ENCODE results near the gene OBSL1. TPM values are rescaled to one million over a fixed set of nuclear protein-coding genes. Genes with fewer than 3 reads are reported as not detected.

The OBSL1 gene
- total RNA-seq, 1 donor from 2014 or later: 87.0 TPM

GRCh38 chr2:219567131-219567530, 4.2 kb downstream of the OBSL1 start:
- TF ChIP-seq CTCF (conservative IDR thresholded peaks at IDR 0.05; ENCODE audit: low read depth, low read length): no peak
- no peak for DNase-seq (ENCODE audit: low read depth)
- H3K4me3 ChIP-seq (ENCODE audit: low read depth, low read length): no peak overlapping the region

GRCh38 chr2:219566640-219567039, 4.7 kb downstream of the OBSL1 start:
- no peak for DNase-seq (ENCODE audit: low read depth)
- H3K4me3 ChIP-seq (ENCODE audit: low read depth, low read length): no peak overlapping the region
- TF ChIP-seq CTCF (conservative IDR thresholded peaks at IDR 0.05; ENCODE audit: low read depth, low read length): no peak

- TF ChIP-seq CTCF (conservative IDR thresholded peaks at IDR 0.05; ENCODE audit: low read depth, low read length): no peak
- no peak overlapping the region for H3K4me3 ChIP-seq (ENCODE audit: low read depth, low read length)
- no peak for DNase-seq (ENCODE audit: low read depth)
Observed at GRCh38 chr2:219565130-219566080, 5.9 kb downstream of the OBSL1 start.

GRCh38 chr2:219563271-219563928, 7.9 kb downstream of the OBSL1 start:
- H3K4me3 ChIP-seq (ENCODE audit: low read depth, low read length): no peak overlapping the region
- DNase-seq (ENCODE audit: low read depth): no peak
- TF ChIP-seq CTCF (conservative IDR thresholded peaks at IDR 0.05; ENCODE audit: low read depth, low read length): no peak

GRCh38 chr2:219562049-219563020, 9.0 kb downstream of the OBSL1 start:
- TF ChIP-seq CTCF (conservative IDR thresholded peaks at IDR 0.05; ENCODE audit: low read depth, low read length): no peak
- H3K4me3 ChIP-seq (ENCODE audit: low read depth, low read length): no peak overlapping the region

GRCh38 chr2:219561179-219562048, 9.9 kb downstream of the OBSL1 start:
- no peak for TF ChIP-seq CTCF (conservative IDR thresholded peaks at IDR 0.05; ENCODE audit: low read depth, low read length)
- no peak overlapping the region for H3K4me3 ChIP-seq (ENCODE audit: low read depth, low read length)
- DNase-seq (ENCODE audit: low read depth): no peak

More at GRCh38 chr2:219562049-219563020, 9.0 kb downstream of the OBSL1 start:
- no peak for DNase-seq (ENCODE audit: low read depth)
